A549 (cell line): ENCODE results near the gene IP6K1.

Experiments used
- BCL3 ChIP-seq: fragments of >200 bp; sonication (Bioruptor Twin); formaldehyde crosslinking; IDR thresholded peaks from 3 replicates; pipeline ENCODE4 v1.6.1; 2016
- BHLHE40 ChIP-seq: IDR thresholded peaks from 2 replicates; pipeline ENCODE4 v1.6.1; 2012; ENCODE audit warnings: low read depth, low read length, inconsistent platforms
- CBX2 ChIP-seq: fragments of 200-600 bp; sonication (generic); IDR thresholded peaks from 2 replicates; pipeline ENCODE4 v1.6.1; 2016; ENCODE audit warnings: low read depth, mild to moderate bottlenecking, borderline replicate concordance
- ELK1 ChIP-seq: fragments of 150-350 bp; IDR thresholded peaks from 2 replicates; pipeline ENCODE4 v1.6.1; 2014; ENCODE audit warnings: low read depth, mild to moderate bottlenecking, low read length
- EP300 ChIP-seq, 2 experiments: fragments of >200 bp; sonication (Bioruptor Twin); formaldehyde crosslinking; IDR thresholded peaks; 2 replicates in 1 of 2; 3 replicates in 1 of 2; pipeline ENCODE4 v1.6.1; 2016 to 2017
- GATA3 ChIP-seq: IDR thresholded peaks from 2 replicates; pipeline ENCODE4 v1.6.1; 2012; ENCODE audit warnings: borderline replicate concordance
- MAFK ChIP-seq: fragments of 450-650 bp; IDR thresholded peaks from 2 replicates; pipeline ENCODE4 v1.6.1; 2014; ENCODE audit not compliant: partially characterized antibody
- PHF8 ChIP-seq: fragments of 200-600 bp; sonication (generic); IDR thresholded peaks from 2 replicates; pipeline ENCODE4 v1.6.1; 2016; ENCODE audit warnings: low read depth, mild to moderate bottlenecking, antibody characterized with exemption, moderate library complexity, borderline replicate concordance
- POLR2A ChIP-seq: IDR thresholded peaks from 2 replicates; pipeline ENCODE4 v1.6.1; 2012; ENCODE audit warnings: mild to moderate bottlenecking, low read length
- SMC3 ChIP-seq: fragments of >200 bp; sonication (Bioruptor Twin); formaldehyde crosslinking; IDR thresholded peaks from 3 replicates; pipeline ENCODE4 v1.6.1; 2018; ENCODE audit warnings: inconsistent platforms
- ZNF302 ChIP-seq: fragments of 250-450 bp; sonication (Bioruptor Pico); IDR thresholded peaks from 2 replicates; pipeline ENCODE4 v1.9.0; 2021; ENCODE audit warnings: inconsistent platforms, mild to moderate bottlenecking, moderate library complexity
- TF ChIP-seq, protein P1 (sequence below): fragments of >200 bp; sonication (Bioruptor Twin); formaldehyde crosslinking; IDR thresholded peaks from 3 replicates; pipeline ENCODE4 v1.5.1; 2016
- TF ChIP-seq, protein P2 (sequence below): fragments of 200-600 bp; sonication (generic); IDR thresholded peaks from 2 replicates; pipeline ENCODE4 v1.6.1; 2016; ENCODE audit warnings: antibody characterized with exemption, mild to moderate bottlenecking, moderate library complexity

GRCh38 chr3:49745986-49746385, 40.4 kb downstream of the IP6K1 start:
- no peak for TF ChIP-seq EP300 (IDR thresholded peaks at IDR 0.05)
- TF ChIP-seq, protein P1, sequence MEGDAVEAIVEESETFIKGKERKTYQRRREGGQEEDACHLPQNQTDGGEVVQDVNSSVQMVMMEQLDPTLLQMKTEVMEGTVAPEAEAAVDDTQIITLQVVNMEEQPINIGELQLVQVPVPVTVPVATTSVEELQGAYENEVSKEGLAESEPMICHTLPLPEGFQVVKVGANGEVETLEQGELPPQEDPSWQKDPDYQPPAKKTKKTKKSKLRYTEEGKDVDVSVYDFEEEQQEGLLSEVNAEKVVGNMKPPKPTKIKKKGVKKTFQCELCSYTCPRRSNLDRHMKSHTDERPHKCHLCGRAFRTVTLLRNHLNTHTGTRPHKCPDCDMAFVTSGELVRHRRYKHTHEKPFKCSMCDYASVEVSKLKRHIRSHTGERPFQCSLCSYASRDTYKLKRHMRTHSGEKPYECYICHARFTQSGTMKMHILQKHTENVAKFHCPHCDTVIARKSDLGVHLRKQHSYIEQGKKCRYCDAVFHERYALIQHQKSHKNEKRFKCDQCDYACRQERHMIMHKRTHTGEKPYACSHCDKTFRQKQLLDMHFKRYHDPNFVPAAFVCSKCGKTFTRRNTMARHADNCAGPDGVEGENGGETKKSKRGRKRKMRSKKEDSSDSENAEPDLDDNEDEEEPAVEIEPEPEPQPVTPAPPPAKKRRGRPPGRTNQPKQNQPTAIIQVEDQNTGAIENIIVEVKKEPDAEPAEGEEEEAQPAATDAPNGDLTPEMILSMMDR = no peak
- no peak for TF ChIP-seq POLR2A
- no peak for TF ChIP-seq ZNF302 (CRISPR knock-in tag)
- TF ChIP-seq, protein P2, sequence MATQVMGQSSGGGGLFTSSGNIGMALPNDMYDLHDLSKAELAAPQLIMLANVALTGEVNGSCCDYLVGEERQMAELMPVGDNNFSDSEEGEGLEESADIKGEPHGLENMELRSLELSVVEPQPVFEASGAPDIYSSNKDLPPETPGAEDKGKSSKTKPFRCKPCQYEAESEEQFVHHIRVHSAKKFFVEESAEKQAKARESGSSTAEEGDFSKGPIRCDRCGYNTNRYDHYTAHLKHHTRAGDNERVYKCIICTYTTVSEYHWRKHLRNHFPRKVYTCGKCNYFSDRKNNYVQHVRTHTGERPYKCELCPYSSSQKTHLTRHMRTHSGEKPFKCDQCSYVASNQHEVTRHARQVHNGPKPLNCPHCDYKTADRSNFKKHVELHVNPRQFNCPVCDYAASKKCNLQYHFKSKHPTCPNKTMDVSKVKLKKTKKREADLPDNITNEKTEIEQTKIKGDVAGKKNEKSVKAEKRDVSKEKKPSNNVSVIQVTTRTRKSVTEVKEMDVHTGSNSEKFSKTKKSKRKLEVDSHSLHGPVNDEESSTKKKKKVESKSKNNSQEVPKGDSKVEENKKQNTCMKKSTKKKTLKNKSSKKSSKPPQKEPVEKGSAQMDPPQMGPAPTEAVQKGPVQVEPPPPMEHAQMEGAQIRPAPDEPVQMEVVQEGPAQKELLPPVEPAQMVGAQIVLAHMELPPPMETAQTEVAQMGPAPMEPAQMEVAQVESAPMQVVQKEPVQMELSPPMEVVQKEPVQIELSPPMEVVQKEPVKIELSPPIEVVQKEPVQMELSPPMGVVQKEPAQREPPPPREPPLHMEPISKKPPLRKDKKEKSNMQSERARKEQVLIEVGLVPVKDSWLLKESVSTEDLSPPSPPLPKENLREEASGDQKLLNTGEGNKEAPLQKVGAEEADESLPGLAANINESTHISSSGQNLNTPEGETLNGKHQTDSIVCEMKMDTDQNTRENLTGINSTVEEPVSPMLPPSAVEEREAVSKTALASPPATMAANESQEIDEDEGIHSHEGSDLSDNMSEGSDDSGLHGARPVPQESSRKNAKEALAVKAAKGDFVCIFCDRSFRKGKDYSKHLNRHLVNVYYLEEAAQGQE = no peak
- TF ChIP-seq BHLHE40 = no peak
- no peak for TF ChIP-seq ELK1
- TF ChIP-seq PHF8 = no peak
- TF ChIP-seq BCL3 = no peak
- no peak for TF ChIP-seq CBX2
- no peak for TF ChIP-seq GATA3
- no peak for TF ChIP-seq SMC3
- TF ChIP-seq MAFK = no peak
